Measurements from ENCODE around the gene CDK19.

CDK19 gene

DNA sequence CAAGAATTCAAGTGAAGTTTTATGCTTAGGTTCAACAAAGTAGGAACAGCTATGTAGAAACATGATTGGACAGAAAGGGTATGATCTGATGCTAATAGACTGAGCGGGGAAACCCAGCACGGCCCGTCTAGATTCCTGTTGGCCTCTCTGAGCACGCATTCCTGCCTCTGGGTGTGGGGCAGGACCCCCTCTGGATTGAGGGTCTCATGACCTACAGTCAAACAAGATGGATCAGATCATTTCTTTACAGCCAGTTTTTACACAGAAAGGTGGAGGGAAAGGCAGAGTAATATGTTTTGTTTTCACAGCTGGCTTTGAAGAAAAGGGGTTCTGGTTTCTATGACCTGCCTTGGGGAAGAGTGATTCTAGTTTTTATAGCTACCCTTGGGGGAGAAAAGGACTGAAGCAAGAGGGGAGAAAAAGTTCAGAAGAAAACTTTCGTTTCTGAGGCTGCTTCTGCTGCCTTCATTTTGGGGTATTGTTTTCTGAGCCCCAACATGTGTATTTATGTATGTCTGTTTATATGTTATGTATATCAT lies 239.3 kb downstream of the CDK19 start:
- Histone ChIP-seq H3K36me3 (replicated peaks; ENCODE audit: insufficient read depth, low read length) (no peaks in the 10 kb centered on the region), H3K27ac (ENCODE audit: low read length) (no peak overlapping the region), H3K4me1 (ENCODE audit: low read length) (no peaks in the 10 kb centered on the region), H3K79me2 (ENCODE audit: low read length) (no peaks in the 10 kb centered on the region), H2AFZ (ENCODE audit: low read length) (no peak overlapping the region), H3K4me3 (ENCODE audit: low read length) (no peak overlapping the region), H3K9me2 (replicated peaks; ENCODE audit: insufficient read depth, low read length) (no peaks in the 10 kb centered on the region), H3K9me3 (replicated peaks; ENCODE audit: insufficient read depth, low read length) (no peaks in the 10 kb centered on the region), H4K20me1 (ENCODE audit: insufficient read depth, low read length) (no peaks in the 10 kb centered on the region), H3K27me3 (replicated peaks; ENCODE audit: insufficient read depth, low read length) (no peaks in the 10 kb centered on the region), H3F3A (ENCODE audit: insufficient read depth, low read length) (no peaks in the 10 kb centered on the region), H3K9ac (ENCODE audit: low read length) (no peak overlapping the region), H3K4me2 (ENCODE audit: low read depth, low read length) (no peak overlapping the region)
- DNase-seq: no peak
- TF ChIP-seq EZH2phosphoT487 (IDR thresholded peaks at IDR 0.05; ENCODE audit: low read length): no peak
- no peak for TF ChIP-seq EZH2 (optimal IDR thresholded peaks at IDR 0.05; ENCODE audit: low read depth, low read length)
- TF ChIP-seq CTCF (IDR thresholded peaks at IDR 0.05; ENCODE audit: low read length): no peak

DNA sequence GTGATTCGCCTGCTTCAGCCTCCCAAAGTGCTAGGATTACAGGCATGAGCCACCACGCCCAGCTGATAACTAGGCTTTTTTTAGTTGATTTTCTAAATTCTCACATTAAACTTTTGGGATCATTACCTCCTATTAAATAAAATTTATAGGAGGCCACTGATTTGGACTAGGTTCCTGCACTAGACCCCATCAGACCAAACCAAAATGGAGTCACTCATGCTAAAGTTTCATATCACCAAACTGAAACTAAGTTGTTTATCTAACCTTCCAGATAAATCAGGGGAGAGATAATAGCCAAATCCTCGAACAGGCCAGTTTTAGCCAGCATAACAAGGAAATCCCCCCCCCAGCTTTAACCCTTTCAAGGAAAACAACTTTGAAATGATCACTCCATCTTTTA lies 240.5 kb downstream of the CDK19 start:
- no peak overlapping the region for H3K9ac ChIP-seq (ENCODE audit: low read length)
- H3K4me3 ChIP-seq (ENCODE audit: low read length): no peak overlapping the region
- H3K36me3 ChIP-seq (replicated peaks; ENCODE audit: insufficient read depth, low read length): no peaks in the 10 kb centered on the region
- no peaks in the 10 kb centered on the region for H3K9me2 ChIP-seq (replicated peaks; ENCODE audit: insufficient read depth, low read length)
- DNase-seq: no peak
- H3K27me3 ChIP-seq (replicated peaks; ENCODE audit: insufficient read depth, low read length): no peaks in the 10 kb centered on the region
- H3K4me1 ChIP-seq (ENCODE audit: low read length): no peaks in the 10 kb centered on the region
- no peaks in the 10 kb centered on the region for H3K9me3 ChIP-seq (replicated peaks; ENCODE audit: insufficient read depth, low read length)
- no peaks in the 10 kb centered on the region for H3K79me2 ChIP-seq (ENCODE audit: low read length)
- H4K20me1 ChIP-seq (ENCODE audit: insufficient read depth, low read length): no peaks in the 10 kb centered on the region
- no peak overlapping the region for H3K27ac ChIP-seq (ENCODE audit: low read length)
- H3K4me2 ChIP-seq (ENCODE audit: low read depth, low read length): no peak overlapping the region
- no peak overlapping the region for H2AFZ ChIP-seq (ENCODE audit: low read length)
- TF ChIP-seq CTCF (IDR thresholded peaks at IDR 0.05; ENCODE audit: low read length) (no peak), EZH2phosphoT487 (IDR thresholded peaks at IDR 0.05; ENCODE audit: low read length) (no peak), EZH2 (optimal IDR thresholded peaks at IDR 0.05; ENCODE audit: low read depth, low read length) (no peak)
- no peaks in the 10 kb centered on the region for H3F3A ChIP-seq (ENCODE audit: insufficient read depth, low read length)

- Histone ChIP-seq H3K27me3 (replicated peaks; ENCODE audit: insufficient read depth, low read length) (no peaks in the 10 kb centered on the region), H2AFZ (ENCODE audit: low read length) (no peak overlapping the region), H3K9me2 (replicated peaks; ENCODE audit: insufficient read depth, low read length) (no peaks in the 10 kb centered on the region), H4K20me1 (ENCODE audit: insufficient read depth, low read length) (no peaks in the 10 kb centered on the region), H3K4me2 (ENCODE audit: low read depth, low read length) (no peak overlapping the region), H3K4me3 (ENCODE audit: low read length) (no peak overlapping the region), H3K9me3 (replicated peaks; ENCODE audit: insufficient read depth, low read length) (no peaks in the 10 kb centered on the region), H3K9ac (ENCODE audit: low read length) (no peak overlapping the region), H3K27ac (ENCODE audit: low read length) (no peak overlapping the region), H3K79me2 (ENCODE audit: low read length) (no peaks in the 10 kb centered on the region), H3F3A (ENCODE audit: insufficient read depth, low read length) (no peaks in the 10 kb centered on the region), H3K36me3 (replicated peaks; ENCODE audit: insufficient read depth, low read length) (no peaks in the 10 kb centered on the region), H3K4me1 (ENCODE audit: low read length) (no peaks in the 10 kb centered on the region)
- TF ChIP-seq EZH2 (optimal IDR thresholded peaks at IDR 0.05; ENCODE audit: low read depth, low read length) (no peak), EZH2phosphoT487 (IDR thresholded peaks at IDR 0.05; ENCODE audit: low read length) (no peak), CTCF (IDR thresholded peaks at IDR 0.05; ENCODE audit: low read length) (no peak)
- no peak for DNase-seq
Observed at GRCh38 chr6:110573537-110573936, 241.7 kb downstream of the CDK19 start.

Measured in MM.1S (cell line).